ENCODE results near the gene ARSB. TPM values are rescaled to one million over a fixed set of nuclear protein-coding genes. Genes with fewer than 3 reads are reported as not detected.

Gene ARSB
- total RNA-seq, 1 donor from 2014 or later = 30.2 TPM

DNA sequence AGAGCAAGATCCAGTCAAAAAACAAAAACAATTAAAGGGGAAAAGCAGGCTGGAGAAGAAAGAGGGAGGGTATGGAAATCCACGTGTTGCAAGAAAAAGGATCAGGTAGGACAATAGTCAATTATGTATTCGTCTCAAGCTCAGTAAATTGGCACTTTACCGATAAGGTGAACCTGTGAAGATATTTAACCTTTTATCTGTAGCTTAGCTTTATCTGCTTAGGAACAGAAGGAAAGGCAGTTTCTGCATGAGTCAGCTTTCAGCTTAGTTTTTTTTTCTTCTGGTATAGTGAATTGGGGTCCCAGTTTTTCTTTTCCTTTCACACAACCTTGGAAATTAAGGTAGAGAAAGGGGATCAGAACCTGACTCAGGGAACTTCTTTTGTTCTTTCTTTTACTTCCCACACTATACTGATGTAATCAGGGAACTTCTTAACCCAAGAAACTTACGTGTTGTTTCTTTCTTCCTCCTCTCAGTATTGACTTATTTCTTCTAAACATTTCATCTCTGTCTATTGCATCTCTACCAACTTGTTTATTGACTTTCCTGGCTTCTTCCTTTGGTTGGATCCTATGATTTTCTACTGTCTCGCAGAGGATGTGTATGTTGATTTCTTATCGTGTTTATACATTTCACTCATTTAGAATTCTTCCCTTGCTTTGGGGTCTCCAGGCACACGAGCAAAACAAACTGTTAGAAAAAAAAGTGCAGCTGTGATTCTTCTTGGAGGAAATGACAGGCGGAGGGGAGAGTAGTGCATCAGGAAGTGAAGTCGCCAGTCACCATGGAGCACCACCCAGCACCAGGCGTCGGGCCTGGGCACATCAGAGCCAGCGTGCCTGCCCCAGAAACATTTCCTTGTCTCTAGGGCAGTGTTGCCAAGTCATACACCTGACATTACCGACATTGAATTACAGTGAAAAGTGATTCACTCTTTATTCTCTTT lies 213.6 kb downstream of the ARSB start:
- peak overlapping the region; percentile 4 for H3K27ac Mint-ChIP-seq (ENCODE audit: unreplicated experiment)
- H3K4me3 Mint-ChIP-seq (ENCODE audit: unreplicated experiment) = no peak overlapping the region
- no peaks in the 10 kb centered on the region for H4K20me1 ChIP-seq (ENCODE audit: insufficient read depth, low read length)
- no peaks in the 10 kb centered on the region for H3K9me3 Mint-ChIP-seq (ENCODE audit: unreplicated experiment)
- FAIRE-seq = no peak
- H3K36me3 ChIP-seq (ENCODE audit: insufficient read depth, low read length) = no peaks in the 10 kb centered on the region
- H3K79me2 ChIP-seq (ENCODE audit: insufficient read depth, low read length) = no peaks in the 10 kb centered on the region
- no peak overlapping the region for H3K4me2 ChIP-seq (ENCODE audit: low read length)
- H3K36me3 Mint-ChIP-seq (ENCODE audit: low read depth, unreplicated experiment) = peaks cover 4% of the 10 kb centered on the region
- no peaks in the 10 kb centered on the region for H3K4me1 ChIP-seq (ENCODE audit: insufficient read depth, low read length)
- H2AFZ ChIP-seq (ENCODE audit: low read depth, low read length) = no peak overlapping the region
- DNase-seq (ENCODE audit: low read depth) = no peak
- no peaks in the 10 kb centered on the region for H3K9me3 ChIP-seq (ENCODE audit: insufficient read depth, low read depth, low read length)
- no peak for TF ChIP-seq EZH2 (IDR thresholded peaks at IDR 0.05; ENCODE audit: insufficient read depth, low read length)
- no peak overlapping the region for H3K27ac ChIP-seq (ENCODE audit: low read depth, low read length)
- no peaks in the 10 kb centered on the region for H3K27me3 Mint-ChIP-seq (ENCODE audit: low read depth, unreplicated experiment)
- peaks cover 9% of the 10 kb centered on the region for H3K4me1 Mint-ChIP-seq (ENCODE audit: low read depth, unreplicated experiment)
- peaks cover 6% of the 10 kb centered on the region for H3K27me3 ChIP-seq (ENCODE audit: insufficient read depth, low read length)
- no peak overlapping the region for H3K9ac ChIP-seq (ENCODE audit: low read length)
- H3K4me3 ChIP-seq (ENCODE audit: insufficient read depth, low read depth, low read length) = no peak overlapping the region

DNA sequence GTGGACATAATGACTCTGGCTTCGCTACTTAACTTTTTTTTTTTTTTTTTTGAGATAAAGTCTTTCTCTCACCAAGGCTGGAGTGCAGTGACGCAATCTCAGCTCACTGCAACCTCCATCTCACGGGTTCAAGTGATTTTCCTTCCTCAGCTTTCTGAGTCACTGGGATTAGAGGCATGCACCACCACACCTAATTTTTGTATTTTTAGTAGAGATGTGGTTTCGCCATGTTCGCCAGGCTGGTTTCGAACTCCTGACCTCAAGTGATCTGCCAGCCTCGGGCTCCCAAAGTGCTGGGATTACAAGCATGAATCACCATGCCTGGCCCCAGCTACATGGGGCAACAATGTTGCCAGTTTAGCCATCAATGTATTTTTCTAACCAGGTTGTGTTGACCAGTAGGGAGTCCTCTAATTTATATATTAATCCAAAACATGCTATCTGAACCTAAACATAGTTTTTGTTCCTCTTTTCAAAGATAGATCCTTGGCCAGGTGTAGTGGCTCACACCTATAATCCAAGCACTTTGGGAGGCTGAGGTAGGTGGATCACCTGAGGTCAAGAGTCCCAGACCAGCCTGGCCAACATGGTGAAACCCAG lies 216.2 kb downstream of the ARSB start:
- FAIRE-seq = no peak
- TF ChIP-seq, protein P1, sequence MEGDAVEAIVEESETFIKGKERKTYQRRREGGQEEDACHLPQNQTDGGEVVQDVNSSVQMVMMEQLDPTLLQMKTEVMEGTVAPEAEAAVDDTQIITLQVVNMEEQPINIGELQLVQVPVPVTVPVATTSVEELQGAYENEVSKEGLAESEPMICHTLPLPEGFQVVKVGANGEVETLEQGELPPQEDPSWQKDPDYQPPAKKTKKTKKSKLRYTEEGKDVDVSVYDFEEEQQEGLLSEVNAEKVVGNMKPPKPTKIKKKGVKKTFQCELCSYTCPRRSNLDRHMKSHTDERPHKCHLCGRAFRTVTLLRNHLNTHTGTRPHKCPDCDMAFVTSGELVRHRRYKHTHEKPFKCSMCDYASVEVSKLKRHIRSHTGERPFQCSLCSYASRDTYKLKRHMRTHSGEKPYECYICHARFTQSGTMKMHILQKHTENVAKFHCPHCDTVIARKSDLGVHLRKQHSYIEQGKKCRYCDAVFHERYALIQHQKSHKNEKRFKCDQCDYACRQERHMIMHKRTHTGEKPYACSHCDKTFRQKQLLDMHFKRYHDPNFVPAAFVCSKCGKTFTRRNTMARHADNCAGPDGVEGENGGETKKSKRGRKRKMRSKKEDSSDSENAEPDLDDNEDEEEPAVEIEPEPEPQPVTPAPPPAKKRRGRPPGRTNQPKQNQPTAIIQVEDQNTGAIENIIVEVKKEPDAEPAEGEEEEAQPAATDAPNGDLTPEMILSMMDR (IDR thresholded peaks at IDR 0.05; ENCODE audit: insufficient read depth, low read depth, low read length) = no peak
- no peak for TF ChIP-seq EZH2 (IDR thresholded peaks at IDR 0.05; ENCODE audit: insufficient read depth, low read length)

DNA sequence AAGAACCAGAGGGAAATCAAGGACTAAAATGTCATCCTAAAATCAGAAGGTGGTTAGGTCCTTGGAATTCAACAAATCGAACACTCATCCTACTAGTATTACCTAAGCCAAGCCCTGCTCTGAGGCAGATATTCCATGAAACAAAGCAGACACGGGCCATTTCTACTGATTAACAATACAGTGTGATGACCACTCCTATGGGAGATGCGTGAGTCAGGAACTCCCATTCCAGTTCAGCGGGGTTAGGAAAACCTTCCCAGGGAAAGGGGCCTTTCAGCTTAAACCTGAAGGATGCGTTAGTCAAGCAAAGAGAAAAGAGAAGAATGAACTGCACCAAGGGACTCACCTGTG lies 218.7 kb downstream of the ARSB start:
- TF ChIP-seq, protein P1 (IDR thresholded peaks at IDR 0.05; ENCODE audit: insufficient read depth, low read depth, low read length) = no peak
- no peak for TF ChIP-seq EZH2 (IDR thresholded peaks at IDR 0.05; ENCODE audit: insufficient read depth, low read length)
- DNase-seq (ENCODE audit: low read depth) (no peak), FAIRE-seq (no peak)
- no peak overlapping the region for H3K4me2 ChIP-seq (ENCODE audit: low read length)
- no peaks in the 10 kb centered on the region for H3K36me3 Mint-ChIP-seq (ENCODE audit: low read depth, unreplicated experiment)
- H3K4me3 ChIP-seq (ENCODE audit: insufficient read depth, low read depth, low read length) = no peak overlapping the region
- no peaks in the 10 kb centered on the region for H3K79me2 ChIP-seq (ENCODE audit: insufficient read depth, low read length)
- no peaks in the 10 kb centered on the region for H4K20me1 ChIP-seq (ENCODE audit: insufficient read depth, low read length)
- H3K27me3 ChIP-seq (ENCODE audit: insufficient read depth, low read length) = peaks cover 43% of the 10 kb centered on the region
- no peak overlapping the region for H2AFZ ChIP-seq (ENCODE audit: low read depth, low read length)
- H3K27me3 Mint-ChIP-seq (ENCODE audit: low read depth, unreplicated experiment) = peaks cover 27% of the 10 kb centered on the region
- no peak overlapping the region for H3K27ac ChIP-seq (ENCODE audit: low read depth, low read length)
- no peaks in the 10 kb centered on the region for H3K9me3 Mint-ChIP-seq (ENCODE audit: unreplicated experiment)
- no peaks in the 10 kb centered on the region for H3K9me3 ChIP-seq (ENCODE audit: insufficient read depth, low read depth, low read length)
- H3K4me1 ChIP-seq (ENCODE audit: insufficient read depth, low read length) = no peaks in the 10 kb centered on the region
- no peak overlapping the region for H3K27ac Mint-ChIP-seq (ENCODE audit: unreplicated experiment)
- H3K4me1 Mint-ChIP-seq (ENCODE audit: low read depth, unreplicated experiment) = peaks cover 4% of the 10 kb centered on the region
- no peak overlapping the region for H3K9ac ChIP-seq (ENCODE audit: low read length)
- no peaks in the 10 kb centered on the region for H3K36me3 ChIP-seq (ENCODE audit: insufficient read depth, low read length)
- no peak overlapping the region for H3K4me3 Mint-ChIP-seq (ENCODE audit: unreplicated experiment)

More for the DNA sequence above, 216.2 kb downstream of the ARSB start:
- H3K9me3 Mint-ChIP-seq (ENCODE audit: unreplicated experiment) = no peaks in the 10 kb centered on the region
- H3K27ac Mint-ChIP-seq (ENCODE audit: unreplicated experiment) = no peak overlapping the region
- Histone ChIP-seq H3K4me3 (ENCODE audit: insufficient read depth, low read depth, low read length) (no peak overlapping the region), H3K9ac (ENCODE audit: low read length) (no peak overlapping the region), H3K79me2 (ENCODE audit: insufficient read depth, low read length) (no peaks in the 10 kb centered on the region), H2AFZ (ENCODE audit: low read depth, low read length) (no peak overlapping the region), H3K9me3 (ENCODE audit: insufficient read depth, low read depth, low read length) (no peaks in the 10 kb centered on the region), H4K20me1 (ENCODE audit: insufficient read depth, low read length) (no peaks in the 10 kb centered on the region), H3K36me3 (ENCODE audit: insufficient read depth, low read length) (no peaks in the 10 kb centered on the region), H3K27ac (ENCODE audit: low read depth, low read length) (no peak overlapping the region), H3K27me3 (ENCODE audit: insufficient read depth, low read length) (peaks cover 32% of the 10 kb centered on the region), H3K4me2 (ENCODE audit: low read length) (no peak overlapping the region), H3K4me1 (ENCODE audit: insufficient read depth, low read length) (no peaks in the 10 kb centered on the region)
- H3K4me3 Mint-ChIP-seq (ENCODE audit: unreplicated experiment) = no peak overlapping the region
- H3K36me3 Mint-ChIP-seq (ENCODE audit: low read depth, unreplicated experiment) = peaks cover 4% of the 10 kb centered on the region
- peaks cover 21% of the 10 kb centered on the region for H3K27me3 Mint-ChIP-seq (ENCODE audit: low read depth, unreplicated experiment)
- peaks cover 9% of the 10 kb centered on the region for H3K4me1 Mint-ChIP-seq (ENCODE audit: low read depth, unreplicated experiment)
- no peak for DNase-seq (ENCODE audit: low read depth)

Measured in astrocyte (in vitro differentiated cells and primary cell).